GM21786 (cell line): ENCODE data around the gene HIPK2.

Experiments used
- ATAC-seq: cut with Tn5 transposase; IDR thresholded peaks from one replicate; pipeline ENCODE4 v1.9.1; 2021; ENCODE audit not compliant: unreplicated experiment

Gene HIPK2

GRCh38 chr7:139600306-139600705, 177.5 kb downstream of the HIPK2 start:
- no peak for ATAC-seq

GRCh38 chr7:139598642-139599041, 179.2 kb downstream of the HIPK2 start:
- no peak for ATAC-seq

GRCh38 chr7:139597028-139597427, 180.8 kb downstream of the HIPK2 start:
- ATAC-seq, result no peak

GRCh38 chr7:139596626-139597025, 181.2 kb downstream of the HIPK2 start:
- ATAC-seq, result no peak

GRCh38 chr7:139595806-139596205, 182.0 kb downstream of the HIPK2 start:
- ATAC-seq, result no peak

GRCh38 chr7:139594911-139595476, 182.8 kb downstream of the HIPK2 start:
- ATAC-seq, result no peak

GRCh38 chr7:139594090-139594489, 183.7 kb downstream of the HIPK2 start:
- ATAC-seq, result no peak

GRCh38 chr7:139592801-139593461, 184.9 kb downstream of the HIPK2 start:
- ATAC-seq, result no peak

GRCh38 chr7:139591550-139592195, 186.1 kb downstream of the HIPK2 start:
- ATAC-seq, result no peak

GRCh38 chr7:139589474-139589873, 188.3 kb downstream of the HIPK2 start:
- no peak for ATAC-seq

- ATAC-seq, result no peak
Observed at GRCh38 chr7:139588632-139589031, 189.2 kb downstream of the HIPK2 start.

GRCh38 chr7:139587535-139587934, 190.3 kb downstream of the HIPK2 start:
- ATAC-seq, result no peak

- no peak for ATAC-seq
Observed at GRCh38 chr7:139586286-139586685, 191.5 kb downstream of the HIPK2 start.

GRCh38 chr7:139585042-139585441, 192.8 kb downstream of the HIPK2 start:
- no peak for ATAC-seq

GRCh38 chr7:139583826-139584553, 193.8 kb downstream of the HIPK2 start:
- ATAC-seq, result no peak

- ATAC-seq, result no peak
Observed at GRCh38 chr7:139582671-139583155, 195.1 kb downstream of the HIPK2 start.

GRCh38 chr7:139582130-139582650, 195.6 kb downstream of the HIPK2 start:
- ATAC-seq, result no peak

- ATAC-seq, result no peak
Observed at GRCh38 chr7:139580435-139580834, 197.4 kb downstream of the HIPK2 start.

GRCh38 chr7:139576179-139576973, 201.4 kb downstream of the HIPK2 start:
- no peak for ATAC-seq

- no peak for ATAC-seq
Observed at GRCh38 chr7:139575338-139575680, 202.5 kb downstream of the HIPK2 start.
